ENCODE measurements around the gene SERAC1.

The SERAC1 gene

DNA sequence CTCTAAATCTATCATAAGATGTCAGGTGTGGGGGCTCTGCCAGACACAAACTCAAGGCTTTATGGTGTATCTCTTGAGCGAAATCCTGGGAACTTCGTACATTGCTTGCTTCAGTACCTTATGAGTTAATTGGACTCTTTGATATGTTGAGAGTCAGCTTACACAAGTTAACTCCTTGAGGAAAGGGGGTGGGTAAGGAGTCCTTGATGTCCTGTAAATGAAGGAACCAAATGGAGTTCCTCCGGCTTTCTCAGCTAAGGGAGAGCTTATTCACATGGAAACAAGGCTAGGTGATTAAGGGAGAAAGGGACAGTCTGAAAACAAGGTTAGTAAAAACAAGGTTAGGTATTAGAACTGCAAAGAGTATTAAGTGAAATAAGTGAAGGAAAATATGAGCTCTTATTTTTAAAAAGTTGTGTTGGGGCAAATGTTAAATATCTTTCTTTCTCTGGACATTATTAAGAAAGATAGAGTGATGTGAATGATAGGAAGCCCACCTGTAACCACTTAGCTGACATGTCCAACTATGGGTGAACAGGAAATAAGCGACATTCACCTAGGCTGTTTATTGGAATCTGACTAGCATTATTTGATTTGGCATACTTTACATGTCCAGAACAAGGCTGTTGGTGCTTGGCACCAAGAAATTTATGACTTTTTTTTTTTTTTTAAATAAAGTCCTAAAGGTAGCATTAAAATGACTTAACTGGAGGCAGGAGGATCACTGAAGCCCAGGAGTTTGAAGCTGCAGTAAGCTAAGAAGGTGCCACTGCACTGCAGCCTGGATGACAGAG, 26.6 kb upstream of the SERAC1 start:
- Histone ChIP-seq H3K4me3 (IDR thresholded peaks at IDR 0.05; ENCODE audit: insufficient read depth, low read depth, low read length) (no peak overlapping the region), H3K4me2 (no peak overlapping the region), H2AFZ (ENCODE audit: low read depth) (no peak overlapping the region), H3K27ac (no peak overlapping the region), H3K27me3 (ENCODE audit: insufficient read depth, low read depth) (no peaks in the 10 kb centered on the region), H3K4me1 (ENCODE audit: low read depth, poor library complexity, severe bottlenecking) (peaks cover 10% of the 10 kb centered on the region), H4K20me1 (ENCODE audit: insufficient read depth) (no peaks in the 10 kb centered on the region), H3K36me3 (ENCODE audit: insufficient read depth) (no peaks in the 10 kb centered on the region), H3K79me2 (ENCODE audit: insufficient read depth, low read depth) (no peaks in the 10 kb centered on the region), H3K9ac (no peak overlapping the region)
- TF ChIP-seq CTCF (conservative IDR thresholded peaks at IDR 0.05; ENCODE audit: low read depth, low read length), result no peak

DNA sequence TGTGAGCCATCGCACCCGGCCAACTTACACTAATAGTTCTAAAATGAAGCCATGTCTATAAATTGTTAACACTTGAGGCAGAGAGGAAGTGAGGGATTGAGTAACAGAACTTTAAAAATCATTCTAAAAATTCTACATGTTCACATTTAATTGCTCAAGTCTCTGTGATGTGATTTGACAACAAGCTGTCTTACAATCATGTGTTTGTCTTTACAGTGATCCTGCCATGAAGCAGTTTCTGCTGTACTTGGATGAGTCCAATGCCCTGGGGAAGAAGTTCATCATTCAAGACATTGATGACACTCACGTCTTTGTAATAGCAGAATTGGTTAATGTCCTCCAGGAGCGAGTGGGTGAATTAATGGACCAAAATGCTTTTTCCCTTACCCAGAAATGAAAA, 23.7 kb upstream of the SERAC1 start:
- Histone ChIP-seq H4K20me1 (ENCODE audit: insufficient read depth) (no peaks in the 10 kb centered on the region), H3K4me3 (IDR thresholded peaks at IDR 0.05; ENCODE audit: insufficient read depth, low read depth, low read length) (no peak overlapping the region), H3K36me3 (ENCODE audit: insufficient read depth) (no peaks in the 10 kb centered on the region), H3K27ac (no peak overlapping the region), H3K27me3 (ENCODE audit: insufficient read depth, low read depth) (no peaks in the 10 kb centered on the region), H3K4me2 (no peak overlapping the region), H2AFZ (ENCODE audit: low read depth) (no peak overlapping the region), H3K79me2 (ENCODE audit: insufficient read depth, low read depth) (no peaks in the 10 kb centered on the region), H3K9ac (no peak overlapping the region), H3K4me1 (ENCODE audit: low read depth, poor library complexity, severe bottlenecking) (peaks cover 15% of the 10 kb centered on the region)
- no peak for TF ChIP-seq CTCF (conservative IDR thresholded peaks at IDR 0.05; ENCODE audit: low read depth, low read length)

- Histone ChIP-seq H3K27me3 (ENCODE audit: insufficient read depth, low read depth) (no peaks in the 10 kb centered on the region), H3K36me3 (ENCODE audit: insufficient read depth) (no peaks in the 10 kb centered on the region), H3K4me1 (ENCODE audit: low read depth, poor library complexity, severe bottlenecking) (peaks cover 18% of the 10 kb centered on the region), H4K20me1 (ENCODE audit: insufficient read depth) (no peaks in the 10 kb centered on the region), H3K4me2 (no peak overlapping the region), H3K79me2 (ENCODE audit: insufficient read depth, low read depth) (no peaks in the 10 kb centered on the region), H3K27ac (no peak overlapping the region), H2AFZ (ENCODE audit: low read depth) (no peak overlapping the region), H3K4me3 (IDR thresholded peaks at IDR 0.05; ENCODE audit: insufficient read depth, low read depth, low read length) (no peak overlapping the region), H3K9ac (no peak overlapping the region)
- no peak for TF ChIP-seq CTCF (conservative IDR thresholded peaks at IDR 0.05; ENCODE audit: low read depth, low read length)
Observed at GRCh38 chr6:158191032-158191431, 23.0 kb upstream of the SERAC1 start.

GRCh38 chr6:158188591-158188990, 20.5 kb upstream of the SERAC1 start:
- no peaks in the 10 kb centered on the region for H3K27me3 ChIP-seq (ENCODE audit: insufficient read depth, low read depth)
- peak overlapping the region; percentile 5; the same call in 1 of the 2 replicates for H3K27ac ChIP-seq
- no peak overlapping the region for H2AFZ ChIP-seq (ENCODE audit: low read depth)
- no peaks in the 10 kb centered on the region for H4K20me1 ChIP-seq (ENCODE audit: insufficient read depth)
- H3K4me3 ChIP-seq (IDR thresholded peaks at IDR 0.05; ENCODE audit: insufficient read depth, low read depth, low read length), result no peak overlapping the region
- no peak for TF ChIP-seq CTCF (conservative IDR thresholded peaks at IDR 0.05; ENCODE audit: low read depth, low read length)
- no peak overlapping the region for H3K9ac ChIP-seq
- peak overlapping the region; percentile 59 for H3K4me2 ChIP-seq
- peaks cover 23% of the 10 kb centered on the region for H3K4me1 ChIP-seq (ENCODE audit: low read depth, poor library complexity, severe bottlenecking)
- H3K79me2 ChIP-seq (ENCODE audit: insufficient read depth, low read depth), result no peaks in the 10 kb centered on the region
- H3K36me3 ChIP-seq (ENCODE audit: insufficient read depth), result no peaks in the 10 kb centered on the region

Measured in KMS-11 (cell line).